ENCODE results near the gene SLC6A18.

Gene SLC6A18

GRCh38 chr5:1225081-1225480 is at the start of gene SLC6A18:
Gene SLC6A18 (plus strand): TSS chr5:1225381. CDS start chr5:1225478, 97 bp downstream.
- DNase-seq (ENCODE audit: low read depth in 2 of 2): no peak

DNA sequence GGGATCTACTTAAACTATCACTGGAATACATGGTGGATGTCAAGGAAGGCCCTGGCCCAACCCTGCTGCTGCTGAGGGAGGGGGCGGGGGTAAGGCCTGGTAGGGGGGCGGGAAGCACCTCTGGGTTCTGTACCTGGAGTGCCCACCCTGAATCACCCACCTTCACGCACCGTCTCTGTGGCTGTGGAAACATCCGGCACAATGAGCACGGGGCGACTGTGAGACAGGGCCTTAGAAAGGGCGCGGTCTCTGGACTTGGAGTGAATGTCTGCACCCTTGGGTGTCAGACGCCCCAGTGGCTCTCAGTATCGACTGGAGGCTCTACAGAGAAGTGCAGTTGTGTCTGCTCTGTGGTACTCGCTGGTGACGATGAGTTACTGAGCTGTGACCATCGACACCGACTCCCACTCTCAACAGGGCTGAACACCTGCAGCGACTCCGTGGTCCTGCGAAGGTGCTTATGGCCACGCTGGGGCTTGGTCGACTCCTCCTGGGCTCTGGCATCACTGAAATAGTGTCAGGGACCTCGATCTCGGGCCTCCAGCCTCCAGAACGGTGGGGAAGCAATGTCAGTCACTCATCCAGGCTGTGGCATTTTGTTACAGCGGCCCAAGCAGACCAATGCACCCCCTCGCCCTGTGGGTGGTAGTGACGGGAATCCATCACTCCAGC is 49.2 kb upstream of the SLC6A18 start:
- no peak for DNase-seq (ENCODE audit: low read depth in 2 of 2)

DNA sequence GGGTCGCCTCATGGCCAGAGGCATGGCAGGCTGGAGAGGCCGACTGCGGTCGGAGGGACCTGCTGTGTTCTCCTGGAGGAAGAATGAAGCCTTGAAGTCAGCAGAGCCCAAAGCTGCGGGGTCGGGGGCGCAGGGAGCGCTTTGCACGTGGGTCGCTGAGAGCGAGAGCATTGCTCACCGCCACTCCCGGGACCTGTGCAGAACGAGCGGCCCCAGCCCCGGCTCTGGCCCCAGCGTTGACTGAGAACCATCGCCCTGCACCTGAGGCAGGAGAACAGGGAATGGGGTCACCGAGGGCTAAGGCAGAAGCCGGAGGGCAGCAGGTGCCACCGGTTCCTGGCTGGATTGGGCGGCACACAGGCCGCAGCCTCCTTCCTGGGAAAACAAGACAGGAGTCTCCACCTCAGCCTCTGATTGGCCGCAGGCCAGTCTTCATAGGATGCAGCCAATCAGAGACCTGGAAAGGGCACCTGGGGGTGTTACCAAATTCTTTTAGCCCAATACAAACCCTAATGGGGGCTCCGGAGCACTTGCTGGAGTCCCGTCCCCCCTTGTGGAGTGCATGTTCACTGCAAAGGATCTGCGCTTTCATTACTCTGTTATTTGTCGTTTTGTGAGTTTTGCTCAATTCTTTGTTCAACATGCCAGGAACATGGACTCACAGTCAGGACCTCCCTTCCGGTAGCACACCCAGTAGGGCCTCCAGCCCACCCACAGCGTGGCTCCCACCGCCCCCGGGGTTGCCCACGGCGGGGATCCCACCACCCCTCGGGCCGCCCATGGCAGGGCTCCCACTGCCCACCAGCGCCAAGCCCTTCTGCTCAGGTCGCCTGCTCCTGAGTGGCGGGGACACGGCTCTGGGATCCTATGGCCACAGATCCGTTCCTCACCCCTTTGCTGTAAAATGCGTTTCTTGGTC is 48.4 kb upstream of the SLC6A18 start:
- DNase-seq (ENCODE audit: low read depth in 2 of 2): no peak

DNA sequence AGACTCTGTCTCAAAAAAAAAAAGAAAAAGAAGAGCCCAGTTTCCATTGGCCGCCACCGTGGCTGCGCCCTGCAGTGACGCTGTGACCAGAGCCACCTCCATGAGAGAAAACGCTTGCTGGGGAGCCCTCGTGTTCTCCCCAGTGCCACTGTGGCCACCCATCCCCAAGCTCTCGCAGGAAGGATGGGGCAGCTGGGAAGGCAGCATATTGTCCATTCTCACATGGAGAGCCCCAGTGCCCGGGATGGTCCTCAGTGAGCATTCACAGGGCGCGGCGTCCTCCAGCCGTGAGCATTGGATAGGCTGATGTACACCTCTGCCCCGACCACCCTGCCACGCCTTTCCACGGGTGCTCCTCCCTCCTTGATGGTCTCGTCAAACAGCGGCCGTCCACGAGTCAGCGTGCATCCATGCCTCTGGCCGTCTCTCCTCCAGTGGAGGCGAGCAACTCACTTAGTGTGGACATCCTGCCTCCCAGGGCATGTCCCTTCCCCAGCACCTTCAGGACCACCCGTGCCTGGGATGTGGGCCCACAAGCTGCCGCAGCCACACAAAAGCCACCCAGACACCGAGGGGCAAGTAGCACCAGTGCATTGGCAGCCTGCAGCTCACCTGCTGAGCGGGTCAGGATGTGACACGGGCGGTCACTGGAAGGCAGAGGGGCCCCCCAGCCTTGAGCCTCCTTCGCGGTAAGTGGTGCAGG is 47.2 kb upstream of the SLC6A18 start:
- DNase-seq (ENCODE audit: low read depth in 2 of 2): no peak

GRCh38 chr5:1178529-1179382 is 46.4 kb upstream of the SLC6A18 start:
- DNase-seq (ENCODE audit: low read depth in 2 of 2): no peak

GRCh38 chr5:1179383-1179715 is 45.8 kb upstream of the SLC6A18 start:
- DNase-seq (ENCODE audit: low read depth in 2 of 2): no peak

DNA sequence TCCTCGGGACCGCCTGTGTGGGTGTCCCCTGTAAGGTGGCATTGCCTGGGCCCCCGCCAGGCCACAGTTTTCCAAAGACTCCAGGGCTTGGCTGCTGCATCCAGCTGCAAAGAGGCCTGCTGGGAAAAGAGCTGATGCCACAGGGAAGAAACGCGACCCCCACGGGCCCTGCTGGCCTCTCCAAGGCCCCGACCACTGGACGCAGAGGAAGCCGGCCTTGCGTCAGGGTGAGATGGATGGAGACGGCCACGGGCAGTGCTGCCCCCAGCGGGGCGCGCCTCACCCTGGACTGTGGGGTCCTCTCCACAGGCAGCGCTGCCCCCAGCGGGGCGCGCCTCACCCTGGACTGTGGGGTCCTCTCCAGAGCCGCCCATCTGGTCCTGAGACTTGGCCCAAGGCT is 45.1 kb upstream of the SLC6A18 start:
- no peak for DNase-seq (ENCODE audit: low read depth in 2 of 2)

- DNase-seq (ENCODE audit: low read depth in 2 of 2): no peak
Measured at GRCh38 chr5:1180841-1181271, 44.3 kb upstream of the SLC6A18 start.

GRCh38 chr5:1181451-1182359 is 43.5 kb upstream of the SLC6A18 start:
- DNase-seq (ENCODE audit: low read depth in 2 of 2): no peak

DNA sequence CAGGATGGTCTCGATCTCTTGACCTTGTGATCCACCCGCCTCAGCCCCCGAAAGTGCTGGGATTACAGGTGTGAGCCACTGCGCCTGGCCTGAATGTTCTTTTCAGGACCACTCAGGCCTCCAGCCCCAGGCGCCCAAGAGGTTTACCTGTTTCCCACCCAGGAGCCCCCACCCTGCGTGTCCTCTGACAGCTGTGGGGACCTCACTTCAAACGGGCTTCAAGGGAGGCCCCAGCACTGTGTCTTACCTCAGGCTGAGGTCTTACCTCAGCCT is 42.9 kb upstream of the SLC6A18 start:
- DNase-seq (ENCODE audit: low read depth in 2 of 2): no peak

- no peak for DNase-seq (ENCODE audit: low read depth in 2 of 2)
Measured at GRCh38 chr5:1182633-1183423, 42.4 kb upstream of the SLC6A18 start.

DNA sequence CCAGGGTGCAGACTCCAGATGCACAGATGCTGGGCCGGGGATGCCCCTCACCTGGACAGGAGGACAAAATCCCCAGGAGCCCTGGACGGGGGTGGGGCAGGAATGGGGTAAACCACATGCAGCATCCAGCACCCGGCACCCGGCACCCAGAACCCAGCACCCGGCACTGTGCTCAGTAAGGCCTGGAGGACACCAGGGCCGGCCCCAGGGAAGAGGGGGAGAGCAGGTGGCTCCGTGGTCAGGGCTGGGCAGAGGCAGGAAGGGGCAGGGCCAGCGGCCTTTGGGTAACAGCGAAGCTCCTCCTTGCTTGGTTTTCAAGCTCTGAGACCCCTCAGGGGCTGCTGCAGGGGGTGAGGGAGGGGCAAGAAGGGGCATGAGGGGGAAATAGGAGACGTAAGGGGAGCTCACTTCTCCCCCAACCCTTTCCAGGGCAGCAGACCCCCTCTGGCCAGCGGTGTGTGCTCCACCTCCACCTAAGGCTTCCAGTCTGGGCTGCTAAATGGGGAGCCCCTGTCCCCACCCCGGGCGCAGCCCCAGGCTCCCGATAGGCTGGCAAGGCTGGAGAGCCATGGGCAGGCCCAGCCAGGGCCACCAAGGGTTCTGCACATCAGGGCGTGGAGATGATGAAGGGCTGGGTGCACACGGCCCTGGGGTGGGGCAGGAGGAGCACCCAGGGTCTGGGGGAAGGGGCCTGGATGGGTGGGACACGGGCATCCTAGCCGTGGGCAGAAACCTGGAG is 41.6 kb upstream of the SLC6A18 start:
- no peak for DNase-seq (ENCODE audit: low read depth in 2 of 2)

- DNase-seq (ENCODE audit: low read depth in 2 of 2): no peak
Measured at GRCh38 chr5:1184163-1184470, 41.1 kb upstream of the SLC6A18 start.

GRCh38 chr5:1184481-1184880 is 40.7 kb upstream of the SLC6A18 start:
- DNase-seq (ENCODE audit: low read depth in 2 of 2): no peak

DNA sequence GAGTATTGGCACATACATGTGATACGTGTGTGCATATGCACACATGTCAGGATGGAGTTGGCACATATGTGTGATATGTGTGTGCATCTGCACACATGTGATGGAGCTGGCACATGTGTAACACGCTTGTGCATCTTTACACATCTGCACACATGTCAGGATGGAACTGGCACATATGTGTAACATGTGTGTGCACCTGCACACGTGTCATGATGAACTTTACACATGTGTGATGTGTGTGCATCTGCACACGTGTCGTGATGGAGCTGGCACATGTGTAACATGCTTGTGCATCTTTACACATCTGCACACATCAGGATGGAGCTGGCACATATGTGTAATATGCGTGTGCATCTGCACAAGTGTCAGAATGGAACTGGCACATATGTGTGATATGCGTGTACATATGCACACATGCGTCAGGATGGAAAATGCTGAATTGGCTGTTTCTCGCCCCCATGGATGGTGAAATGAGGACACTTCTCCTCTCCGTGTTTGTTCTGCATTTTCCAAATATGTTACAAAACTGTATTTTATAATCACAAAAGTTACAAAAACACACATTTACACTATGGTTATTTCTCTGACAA is 40.0 kb upstream of the SLC6A18 start:
- no peak for DNase-seq (ENCODE audit: low read depth in 2 of 2)

DNA sequence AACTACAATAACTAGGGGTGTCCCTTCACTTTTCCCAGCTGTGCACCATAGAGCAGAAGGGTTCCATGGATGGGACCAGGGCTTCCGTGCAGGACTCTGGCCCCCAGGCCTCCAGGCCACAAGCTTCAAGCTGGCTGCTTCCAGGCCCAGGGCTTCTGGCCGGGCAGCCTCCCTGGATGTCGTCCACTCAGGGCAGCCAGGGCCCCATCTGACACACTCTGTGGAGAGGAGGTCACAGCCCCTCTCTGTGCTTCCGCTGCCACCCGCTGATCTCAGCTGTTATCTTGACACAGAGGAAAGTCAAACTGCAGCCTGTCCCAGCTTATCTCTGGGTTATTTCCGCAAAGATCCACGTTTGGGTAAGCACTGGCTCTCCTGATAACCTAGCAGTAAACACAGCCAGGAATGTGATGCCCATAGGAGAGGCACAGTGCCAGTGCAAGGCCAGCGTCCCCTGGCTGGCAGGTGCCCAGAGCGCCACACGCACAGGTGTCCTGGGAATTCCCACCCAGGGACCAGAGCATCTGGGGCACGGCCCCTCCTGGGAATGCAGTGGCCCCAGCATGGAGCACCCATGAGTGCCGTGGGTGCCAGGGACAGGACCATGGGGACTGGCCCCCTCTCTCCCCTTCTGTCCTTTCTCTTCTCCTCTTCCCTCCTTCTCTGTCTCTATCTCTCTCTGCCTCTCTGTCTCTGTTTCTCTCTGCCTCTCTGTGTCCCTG is 39.4 kb upstream of the SLC6A18 start:
- DNase-seq (ENCODE audit: low read depth in 2 of 2): no peak

DNA sequence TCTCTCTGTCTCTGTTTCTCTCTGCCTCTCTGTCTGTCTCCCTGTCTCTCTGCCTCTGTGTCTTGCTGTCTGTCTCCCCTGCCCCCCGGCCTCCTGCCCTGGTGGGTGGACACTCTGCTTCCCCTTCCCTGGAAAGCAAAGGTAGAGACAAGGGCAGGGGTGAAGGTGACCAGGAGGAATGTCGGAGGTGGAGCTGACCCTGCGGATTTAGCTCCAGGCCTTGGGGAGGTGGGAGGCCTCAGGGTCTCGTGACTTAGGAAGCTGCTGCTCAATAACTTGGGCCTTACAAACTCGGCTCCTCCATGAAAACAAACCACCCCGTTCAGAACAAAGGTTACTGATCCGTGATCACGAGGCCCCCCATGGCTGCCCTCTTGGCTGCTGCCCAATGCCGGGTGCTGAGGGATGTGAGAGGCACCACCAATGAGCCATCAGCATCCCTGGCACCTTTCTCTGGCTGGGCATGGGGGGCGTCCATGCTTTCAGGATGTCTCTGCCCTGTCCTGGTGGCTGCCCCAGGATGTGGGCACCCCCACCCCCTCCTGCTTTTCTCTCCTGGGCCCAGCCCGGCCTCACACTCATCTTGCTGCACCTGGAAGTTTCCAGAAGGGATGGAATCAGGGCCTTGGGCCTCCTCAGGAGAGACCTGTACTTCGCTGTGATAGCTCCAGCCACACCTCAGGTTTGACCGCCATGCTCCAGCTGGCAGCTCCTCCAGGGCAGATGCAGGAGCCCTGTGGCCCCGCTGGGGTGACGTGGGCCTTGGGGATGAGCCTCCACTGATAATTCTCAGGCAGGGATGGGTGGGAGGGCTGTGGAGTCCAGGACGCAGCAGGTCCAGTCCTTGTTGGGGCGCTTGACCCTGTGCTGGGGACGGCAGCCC is 38.6 kb upstream of the SLC6A18 start:
- no peak for DNase-seq (ENCODE audit: low read depth in 2 of 2)
